Nephron (organoid): ENCODE measurements around the gene NAPB.

Experiments
- H3K27ac Mint-ChIP-seq, 3 experiments: 2 replicates each; pipeline ENCODE4 v1.8.0; 2020; ENCODE audit warnings: mixed read lengths in 3 of 3, mild to moderate bottlenecking in 2 of 3, moderate library complexity in 1 of 3
- H3K27me3 Mint-ChIP-seq: 2 replicates; pipeline ENCODE4 v1.8.0; 2021; ENCODE audit warnings: low read depth, mild to moderate bottlenecking, moderate library complexity, mixed read lengths
- H3K36me3 Mint-ChIP-seq: 2 replicates; pipeline ENCODE4 v1.8.0; 2020; ENCODE audit warnings: low read depth, mixed read lengths
- H3K4me1 Mint-ChIP-seq: 2 replicates; pipeline ENCODE4 v1.8.0; 2020; ENCODE audit warnings: mixed read lengths
- H3K4me3 Mint-ChIP-seq, 3 experiments: 2 replicates each; pipeline ENCODE4 v1.8.0; 2020; ENCODE audit warnings: mild to moderate bottlenecking in 3 of 3, mixed read lengths in 3 of 3, moderate library complexity in 2 of 3
- H3K9me3 Mint-ChIP-seq: 2 replicates; pipeline ENCODE4 v1.8.0; 2020; ENCODE audit warnings: mixed read lengths
- CTCF ChIP-seq, 3 experiments: fragments of 200-600 bp; sonication (generic); IDR thresholded peaks; one replicate each; pipeline ENCODE4 v1.5.0; 2021; ENCODE audit warnings: antibody characterized with exemption in 3 of 3; ENCODE audit not compliant: unreplicated experiment in 3 of 3

Gene NAPB

DNA sequence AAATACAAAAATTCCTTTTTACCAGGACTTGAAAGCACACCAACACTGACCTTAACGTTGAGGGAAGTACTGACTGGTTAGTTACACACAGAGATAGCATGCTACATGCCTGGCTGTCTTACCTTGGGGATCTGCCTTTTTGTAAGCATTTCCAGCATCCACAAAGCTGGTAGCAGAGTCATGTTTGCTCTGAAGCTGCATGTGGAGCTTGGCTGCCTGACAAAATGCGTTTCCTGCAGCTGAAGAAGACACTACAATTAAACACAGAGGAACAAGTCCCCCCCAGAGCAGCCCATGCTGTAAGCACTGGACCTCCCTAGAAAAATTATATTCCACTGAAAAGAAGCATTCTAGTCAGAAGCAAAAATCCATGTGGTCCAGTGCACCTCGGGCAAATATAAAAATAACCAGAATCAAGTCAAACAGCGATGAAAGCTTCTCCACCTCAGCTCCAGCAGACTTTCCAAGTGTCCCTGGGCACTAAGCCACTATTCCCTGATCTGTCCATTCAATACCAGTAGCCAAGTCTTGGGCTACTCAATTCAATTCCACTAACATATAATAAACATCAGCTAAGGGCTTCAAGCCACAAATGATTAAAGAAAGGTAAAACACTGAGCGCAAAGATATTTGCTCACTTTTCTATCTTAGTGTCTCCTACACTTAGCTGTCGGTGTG is 24.2 kb downstream of the NAPB start:
- Mint-ChIP-seq H3K9me3 (no peaks in the 10 kb centered on the region), H3K27ac (no peak overlapping the region)
- TF ChIP-seq CTCF (IDR thresholded peaks at IDR 0.05; ENCODE audit: unreplicated experiment in 3 of 3), result no peak

GRCh38 chr20:23393996-23394775 is 27.1 kb downstream of the NAPB start:
- no peaks in the 10 kb centered on the region for H3K4me1 Mint-ChIP-seq
- H3K36me3 Mint-ChIP-seq, result peaks cover 45% of the 10 kb centered on the region
- H3K27ac Mint-ChIP-seq, result no peak overlapping the region
- no peaks in the 10 kb centered on the region for H3K9me3 Mint-ChIP-seq
- TF ChIP-seq CTCF (IDR thresholded peaks at IDR 0.05; ENCODE audit: unreplicated experiment in 3 of 3), result no peak
- H3K4me3 Mint-ChIP-seq, result no peak overlapping the region
- H3K27me3 Mint-ChIP-seq, result no peaks in the 10 kb centered on the region

More for the DNA sequence above, 24.2 kb downstream of the NAPB start:
- H3K27me3 Mint-ChIP-seq, result no peaks in the 10 kb centered on the region
- no peak overlapping the region for H3K4me3 Mint-ChIP-seq
- H3K36me3 Mint-ChIP-seq, result peaks cover 39% of the 10 kb centered on the region
- H3K4me1 Mint-ChIP-seq, result peaks cover 2% of the 10 kb centered on the region

DNA sequence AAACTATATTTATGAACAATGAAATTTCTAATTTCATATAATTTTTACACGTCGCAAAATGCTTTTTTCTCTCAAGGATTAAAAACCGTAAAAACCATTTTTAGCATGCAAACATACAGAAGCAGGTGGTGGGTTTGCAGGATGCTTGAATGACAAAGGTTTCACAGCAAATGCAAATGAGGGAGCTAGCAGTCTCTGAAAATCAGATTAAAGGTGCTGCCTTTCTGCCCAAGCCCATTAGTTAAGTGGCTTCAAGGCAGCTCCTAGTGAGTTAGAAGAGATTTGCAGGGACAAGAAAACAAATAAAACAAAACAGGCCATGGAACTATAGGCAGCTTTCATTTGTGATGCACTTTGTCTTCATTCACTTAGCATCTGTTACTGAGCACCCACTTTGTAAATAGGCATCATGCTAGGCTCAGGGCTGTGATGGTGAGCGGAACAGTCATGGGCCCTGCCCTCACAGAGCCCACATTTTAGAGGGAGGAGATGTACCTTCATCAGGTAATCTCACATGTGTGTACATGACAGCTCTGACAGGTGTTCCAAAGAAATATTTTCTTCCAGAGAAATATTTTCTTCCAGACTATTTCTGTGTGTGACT is 29.5 kb downstream of the NAPB start:
- no peak for TF ChIP-seq CTCF (IDR thresholded peaks at IDR 0.05; ENCODE audit: unreplicated experiment in 3 of 3)
- Mint-ChIP-seq H3K27ac (no peak overlapping the region), H3K27me3 (no peaks in the 10 kb centered on the region), H3K36me3 (peaks cover 68% of the 10 kb centered on the region), H3K9me3 (peaks cover 3% of the 10 kb centered on the region), H3K4me3 (no peak overlapping the region), H3K4me1 (no peaks in the 10 kb centered on the region)

- H3K27me3 Mint-ChIP-seq, result no peaks in the 10 kb centered on the region
- no peak overlapping the region for H3K27ac Mint-ChIP-seq
- H3K4me1 Mint-ChIP-seq, result no peaks in the 10 kb centered on the region
- H3K9me3 Mint-ChIP-seq, result peaks cover 3% of the 10 kb centered on the region
- TF ChIP-seq CTCF (IDR thresholded peaks at IDR 0.05; ENCODE audit: unreplicated experiment in 3 of 3), result no peak
- H3K36me3 Mint-ChIP-seq, result peaks cover 84% of the 10 kb centered on the region
- H3K4me3 Mint-ChIP-seq, result no peak overlapping the region
Observed at GRCh38 chr20:23390091-23390774, 31.1 kb downstream of the NAPB start.

DNA sequence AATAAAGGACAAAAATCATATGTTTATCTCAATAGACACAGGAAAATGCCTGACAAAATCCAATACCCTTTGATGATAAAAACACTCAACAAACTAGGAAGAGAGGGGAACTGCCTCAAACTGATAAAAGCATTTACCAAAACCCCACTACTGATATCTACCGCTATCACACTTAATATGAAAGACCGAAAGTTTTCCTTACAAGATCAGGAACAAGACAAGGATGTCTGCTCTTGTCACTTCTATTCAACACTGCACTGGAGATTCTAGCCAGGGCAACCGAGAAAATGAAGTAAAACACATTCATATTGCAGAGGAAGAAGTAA is 34.2 kb downstream of the NAPB start:
- no peak for TF ChIP-seq CTCF (IDR thresholded peaks at IDR 0.05; ENCODE audit: unreplicated experiment in 3 of 3)
- Mint-ChIP-seq H3K27ac (no peak overlapping the region), H3K4me3 (no peak overlapping the region)

More for the DNA sequence above, 34.2 kb downstream of the NAPB start:
- no peaks in the 10 kb centered on the region for H3K27me3 Mint-ChIP-seq
- no peaks in the 10 kb centered on the region for H3K4me1 Mint-ChIP-seq
- peaks cover 14% of the 10 kb centered on the region for H3K9me3 Mint-ChIP-seq
- H3K36me3 Mint-ChIP-seq, result peaks cover 88% of the 10 kb centered on the region
